K562 (cell line): ENCODE measurements around the gene TP73. TPM values are rescaled to one million over a fixed set of nuclear protein-coding genes. Genes with fewer than 3 reads are reported as not detected.

Experiments
- BMI1 ChIP-seq: fragments of 150-350 bp; IDR thresholded peaks from 2 replicates; pipeline ENCODE4 v1.6.1; 2014; ENCODE audit warnings: low read length
- CUX1 ChIP-seq: fragments of 200-800 bp; sonication (Bioruptor generic); IDR thresholded peaks from 2 replicates; pipeline ENCODE4 v1.6.1; 2016; ENCODE audit warnings: missing genetic modification characterization, missing compliant biosample characterization
- PHB2 ChIP-seq: fragments of 450-650 bp; IDR thresholded peaks from 2 replicates; pipeline ENCODE4 v1.6.1; 2017; ENCODE audit warnings: low read depth
- PKNOX1 ChIP-seq: fragments of 450-650 bp; IDR thresholded peaks from 2 replicates; pipeline ENCODE4 v1.6.1; 2016
- POLR2H ChIP-seq: IDR thresholded peaks from 2 replicates; pipeline ENCODE4 v1.6.1; 2016; ENCODE audit warnings: missing genetic modification characterization, low read depth, mild to moderate bottlenecking, control low read depth, missing compliant biosample characterization, moderate library complexity
- PREB ChIP-seq: sonication (generic); formaldehyde crosslinking; IDR thresholded peaks from 2 replicates; pipeline ENCODE4 v1.8.1; 2023; ENCODE audit warnings: mild to moderate bottlenecking, missing genetic modification reagents
- ZMIZ1 ChIP-seq, 2 experiments: fragments of 150-350 bp in 1 of 2; IDR thresholded peaks; 2 replicates each; pipeline ENCODE4 v1.6.1; 2012 to 2016; ENCODE audit warnings: low read depth in 2 of 2, low read length in 2 of 2, mild to moderate bottlenecking in 1 of 2, moderate library complexity in 1 of 2
- ZNF217 ChIP-seq: sonication (generic); formaldehyde crosslinking; IDR thresholded peaks from 2 replicates; pipeline ENCODE4 v1.8.0; 2022; ENCODE audit warnings: mild to moderate bottlenecking, missing genetic modification reagents
- polyA plus RNA-seq, 8 experiments: library from polyadenylated mRNA; depleted of rRNA in 4 of 8; stranded (reverse) in 5 of 8; unstranded in 3 of 8; fragments of >200 nt; fragmentation: Nextera tagmentation in 2 of 8; fragmentation: Illumina TruSeq in 1 of 8; extraction: Ambion mirVana in 2 of 8; extraction: Trizol in 1 of 8; gene quantifications; 2 replicates each; pipeline versions ENCODE4 v1.2.1 to v1.2.3, GENCODE V29; 2011 to 2014; ENCODE audit warnings: inconsistent platforms in 1 of 8, missing spikeins in 1 of 8
- total RNA-seq, 7 experiments: library from RNA; depleted of rRNA in 6 of 7; stranded (reverse); fragments of >200 nt in 6 of 7; fragmentation: Illumina TruSeq in 2 of 7; extraction: Trizol in 2 of 7; gene quantifications; 2 replicates each; pipeline versions ENCODE4 v1.2.1 to v1.2.3, GENCODE V29; 2011 to 2021; ENCODE audit warnings: low replicate concordance in 1 of 7

The TP73 gene
- total and polyA plus RNA-seq, 9 of the 15 experiments (the other 6 are each of a cell fraction or from before 2014, with no cell fraction given) = 0.07 to 1.6 (median 0.40) TPM; not detected in 2

GRCh38 chr1:3772715-3773571, 120.6 kb downstream of the TP73 start, which contains the start of gene SMIM1 (continued):
- TF ChIP-seq POLR2H (tag) = no peak
- TF ChIP-seq CUX1 (CRISPR knock-in tag) = no peak
- no peak; a peak in 1 of 4 replicates for TF ChIP-seq ZMIZ1 (IDR thresholded peaks at IDR 0.05; ENCODE audit: low read depth in 2 of 2, low read length in 2 of 2)
- TF ChIP-seq ZNF217 (CRISPR knock-in tag) = no peak
- TF ChIP-seq PHB2 = no peak
- TF ChIP-seq BMI1 = no peak
- no peak for TF ChIP-seq PKNOX1
- no peak for TF ChIP-seq PREB
